GM10847 (cell line): ENCODE data around the gene KYNU.

Experiments used
- POLR2A ChIP-seq: IDR thresholded peaks from 2 replicates; pipeline ENCODE4 v1.6.1; 2011; ENCODE audit not compliant: insufficient read length; ENCODE audit errors: extremely low read depth

KYNU gene

DNA sequence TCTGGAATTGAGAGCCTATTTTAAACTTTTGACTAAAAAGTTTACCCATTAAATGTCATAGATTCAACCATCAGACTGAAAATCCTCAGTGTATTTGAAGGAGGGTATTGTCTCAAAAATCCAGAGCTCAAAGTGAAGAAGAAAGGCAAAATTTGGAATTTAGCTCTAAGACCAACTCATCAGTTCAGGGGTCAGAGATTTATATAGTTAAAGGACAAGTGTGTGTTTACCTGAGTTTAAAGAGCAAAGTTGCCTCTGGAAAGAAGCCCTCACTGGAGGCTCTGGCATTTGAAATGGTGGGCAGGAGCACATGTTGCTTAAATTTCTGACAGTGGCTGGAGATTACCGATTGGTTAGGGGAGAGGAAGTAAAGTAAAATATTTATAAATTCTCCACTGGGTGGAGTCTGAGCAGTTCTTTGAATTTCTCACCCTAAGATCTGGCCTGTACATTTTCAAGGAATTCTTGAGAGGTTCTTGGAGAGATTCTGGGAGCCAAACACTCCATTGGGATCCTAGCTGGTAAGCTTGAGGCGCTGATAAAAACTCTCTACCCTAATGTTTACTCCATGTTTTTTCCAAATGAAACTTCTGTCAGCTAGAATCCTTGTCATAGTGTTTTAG lies at the start of gene KYNU:
KYNU (plus strand) TSS at position 449 of the 623 bp plus-strand sequence. CDS start 7,704 bp downstream, outside the sequence.
- no peak for TF ChIP-seq POLR2A

GRCh38 chr2:142834021-142834420 lies 43.4 kb upstream of the KYNU start:
- TF ChIP-seq POLR2A: no peak

- no peak for TF ChIP-seq POLR2A
Measured at GRCh38 chr2:142840436-142840835, 37.0 kb upstream of the KYNU start.

GRCh38 chr2:142841788-142842187 lies 35.7 kb upstream of the KYNU start:
- TF ChIP-seq POLR2A: no peak

DNA sequence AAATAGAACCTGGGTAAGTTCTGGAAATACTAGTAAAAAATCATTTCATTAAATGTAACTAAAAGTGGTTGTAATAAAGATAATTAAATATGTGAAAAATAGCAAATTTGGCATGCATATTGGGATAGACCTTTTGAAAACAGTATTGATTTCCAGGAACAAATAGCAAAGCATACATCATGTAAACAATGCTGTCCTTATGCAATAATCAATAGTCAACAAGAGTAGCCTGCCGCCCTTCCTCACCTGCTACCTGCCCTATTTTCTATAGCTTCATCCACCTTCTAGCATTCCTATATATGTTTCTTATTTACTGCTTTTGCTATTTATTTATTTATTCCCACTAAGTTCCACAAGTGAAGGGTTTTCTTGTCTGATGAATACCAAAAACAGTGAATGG lies 35.1 kb upstream of the KYNU start:
- TF ChIP-seq POLR2A: no peak

GRCh38 chr2:142843731-142844130 lies 33.7 kb upstream of the KYNU start:
- TF ChIP-seq POLR2A: no peak

- TF ChIP-seq POLR2A: no peak
Measured at GRCh38 chr2:142848023-142848606, 29.3 kb upstream of the KYNU start.

GRCh38 chr2:142849820-142850219 lies 27.6 kb upstream of the KYNU start:
- TF ChIP-seq POLR2A: no peak

DNA sequence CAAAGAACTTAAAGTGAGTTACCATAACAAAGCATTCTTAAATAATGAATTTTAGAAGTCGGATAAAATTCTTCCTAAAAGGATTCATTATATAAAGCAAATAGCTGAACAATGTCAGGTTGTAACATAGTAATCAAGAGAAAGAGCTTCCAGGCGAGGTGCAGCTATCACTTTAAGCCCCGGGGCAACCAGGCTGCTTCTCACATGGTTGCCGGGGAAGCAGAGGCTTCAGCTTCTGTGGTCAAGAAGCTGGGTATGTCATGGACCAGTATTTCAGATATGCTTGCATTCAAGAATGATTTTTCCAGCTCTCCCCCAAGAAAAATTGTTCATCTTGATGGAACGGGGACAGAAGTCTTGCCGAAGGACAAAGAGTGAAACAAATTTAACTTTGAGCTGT lies 23.6 kb upstream of the KYNU start:
- TF ChIP-seq POLR2A: no peak

- no peak for TF ChIP-seq POLR2A
Measured at GRCh38 chr2:142857256-142858164, 20.0 kb upstream of the KYNU start.

GRCh38 chr2:142858961-142859360 lies 18.5 kb upstream of the KYNU start:
- no peak for TF ChIP-seq POLR2A

DNA sequence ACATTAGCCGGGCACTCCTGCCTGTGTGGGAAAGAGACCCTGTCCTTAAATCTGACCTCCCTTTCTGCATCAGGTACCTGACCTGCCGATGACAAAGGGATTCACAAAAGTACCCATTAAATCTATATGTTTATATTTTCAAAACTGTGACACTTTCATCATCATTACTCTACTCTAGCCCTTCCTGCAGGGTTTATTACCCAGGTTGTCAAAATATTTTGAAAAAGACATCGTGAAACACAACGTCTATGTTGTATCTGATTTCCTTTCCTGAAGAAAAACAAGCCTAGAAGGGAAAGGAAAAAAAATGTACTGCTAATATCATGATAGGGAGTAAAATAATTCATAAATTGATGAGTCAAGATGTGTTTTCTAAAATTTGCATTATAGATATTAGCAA lies 15.2 kb upstream of the KYNU start:
- TF ChIP-seq POLR2A: no peak

GRCh38 chr2:142862847-142863246 lies 14.6 kb upstream of the KYNU start:
- no peak for TF ChIP-seq POLR2A

DNA sequence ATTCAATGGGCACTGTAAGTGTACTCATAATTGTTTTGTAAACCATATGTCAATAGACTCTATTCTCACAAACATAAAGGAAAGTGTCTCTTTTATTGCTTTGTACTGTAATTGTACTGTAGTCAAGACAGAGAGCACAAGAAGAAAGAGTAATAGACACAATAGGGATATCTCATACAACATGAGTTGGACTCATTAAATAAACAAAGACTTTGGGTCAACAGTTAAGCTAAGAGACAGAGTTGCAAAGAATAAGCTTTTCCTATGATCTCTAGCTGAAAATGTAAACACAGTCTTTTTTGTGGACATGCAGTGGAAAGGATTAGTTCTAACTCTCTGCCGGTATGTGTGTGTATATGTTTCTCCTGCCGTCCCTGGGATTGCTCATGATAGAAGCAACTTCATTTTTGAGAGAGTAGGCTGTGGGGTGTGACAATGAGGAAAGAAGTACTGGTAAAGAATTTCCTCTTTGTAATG lies 13.9 kb upstream of the KYNU start:
- no peak for TF ChIP-seq POLR2A

DNA sequence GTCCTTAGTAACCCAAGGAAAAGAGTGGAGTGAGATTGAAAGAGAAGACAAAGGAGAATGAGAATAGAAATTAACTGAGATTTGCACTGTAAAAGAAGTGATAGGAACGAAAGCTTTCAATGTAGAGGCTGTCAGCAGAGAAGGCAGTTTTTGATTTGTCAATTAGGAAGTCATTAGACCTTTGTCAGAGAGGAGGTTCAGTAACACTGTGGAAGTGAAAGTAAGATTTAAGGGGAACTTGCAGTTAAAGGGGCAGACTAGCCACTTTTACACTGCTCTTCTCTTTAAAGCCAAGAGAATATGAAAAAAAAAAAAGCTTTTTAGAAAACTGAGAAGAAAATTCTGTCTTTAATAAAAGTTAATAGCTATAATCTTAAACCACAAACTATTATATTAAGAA lies 11.5 kb upstream of the KYNU start:
- no peak for TF ChIP-seq POLR2A

GRCh38 chr2:142866426-142866825 lies 11.0 kb upstream of the KYNU start:
- no peak for TF ChIP-seq POLR2A
